COLO668 (cell line): ENCODE results near the gene SLC38A10.
A peak's percentile ranks its signal among the peaks of the same experiment; 100 is the strongest.
"Not testable (repeated sequence)": the region's sequence is repeated elsewhere in the genome, so short reads cannot be mapped to it uniquely, and the experiment has no call there.

ENCODE experiments used
- DNase-seq: peaks from one replicate; lab custom pipeline; 2025; ENCODE audit not compliant: unreplicated experiment; lab: John Stamatoyannopoulos, UW

SLC38A10 gene

DNA sequence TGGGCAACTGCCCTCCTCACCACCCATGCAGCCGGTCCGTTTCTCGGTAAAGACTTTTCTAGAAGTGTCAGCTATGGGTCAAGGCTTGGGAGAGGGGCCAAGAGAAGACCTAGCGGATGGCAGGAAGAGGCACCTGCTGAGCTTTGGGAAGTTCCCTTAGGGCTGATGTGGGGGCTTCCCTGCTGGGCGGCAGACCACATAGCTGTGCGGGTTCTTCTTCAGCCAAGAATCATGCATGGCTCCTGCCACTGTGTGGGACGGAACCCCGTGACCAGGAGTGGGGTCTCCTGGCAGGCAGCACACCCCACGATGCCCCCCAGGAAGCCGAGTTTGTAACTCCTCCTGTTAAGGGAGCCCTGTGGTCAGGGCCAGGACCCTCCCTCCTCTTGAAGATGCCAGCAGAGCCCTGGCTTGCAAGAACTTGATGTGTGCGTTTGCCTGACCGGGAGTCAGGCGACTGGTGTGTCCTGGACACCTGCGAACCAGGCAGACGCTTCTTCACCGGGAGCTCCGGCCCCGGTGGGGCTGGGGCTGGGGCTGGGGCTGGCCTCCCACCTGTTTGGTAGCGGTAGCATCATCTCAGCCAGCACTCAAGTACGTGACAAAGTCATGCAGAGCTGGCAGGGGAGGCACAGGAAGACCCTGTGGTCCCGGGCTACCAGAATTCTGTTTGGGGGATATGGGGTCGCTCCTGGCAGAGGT, 17.7 kb upstream of the SLC38A10 start:
- no peak for DNase-seq

- DNase-seq, result no peak
Observed at GRCh38 chr17:81311946-81312345, 16.8 kb upstream of the SLC38A10 start.

DNA sequence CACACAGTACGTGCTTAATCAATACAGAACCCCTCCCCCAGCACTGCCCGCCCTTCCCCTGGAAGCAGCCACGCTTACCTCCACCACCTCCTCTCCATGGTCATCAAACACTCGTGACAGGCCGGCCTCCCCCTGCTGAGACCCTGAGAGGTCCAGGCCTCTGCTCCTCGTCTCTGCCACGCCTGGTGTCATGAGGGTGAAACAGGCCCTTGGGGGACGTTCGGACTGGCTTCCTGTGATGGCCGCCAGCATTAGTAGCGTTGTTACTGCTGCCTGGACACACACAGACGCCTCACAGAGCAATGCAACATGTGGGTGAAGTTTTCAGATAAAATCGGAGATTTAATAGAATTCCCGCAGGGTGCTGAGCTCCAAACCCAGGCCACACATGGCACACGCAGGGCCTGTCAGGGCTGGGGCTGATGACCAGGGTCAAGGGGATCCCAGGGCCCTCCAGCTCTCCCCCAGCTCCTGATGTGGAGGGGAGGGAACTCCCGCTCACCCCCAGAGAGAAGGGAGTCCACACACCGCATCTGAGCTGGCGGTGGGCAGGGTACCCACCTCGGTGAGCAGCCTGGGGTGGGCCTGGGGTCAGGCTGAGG, 15.9 kb upstream of the SLC38A10 start:
- no peak for DNase-seq

GRCh38 chr17:81309859-81310839, 15.0 kb upstream of the SLC38A10 start:
- DNase-seq, result no peak

- peak; percentile 61 for DNase-seq
Observed at GRCh38 chr17:81309140-81309858, 14.2 kb upstream of the SLC38A10 start.

GRCh38 chr17:81308784-81309139, 13.7 kb upstream of the SLC38A10 start:
- not testable (repeated sequence) for DNase-seq

- no peak for DNase-seq
Observed at GRCh38 chr17:81307636-81308560, 12.8 kb upstream of the SLC38A10 start.

GRCh38 chr17:81306898-81307510, 11.9 kb upstream of the SLC38A10 start:
- DNase-seq, result peak; percentile 12

- DNase-seq, result peak; percentile 39
Observed at GRCh38 chr17:81306491-81306890, 11.4 kb upstream of the SLC38A10 start.

DNA sequence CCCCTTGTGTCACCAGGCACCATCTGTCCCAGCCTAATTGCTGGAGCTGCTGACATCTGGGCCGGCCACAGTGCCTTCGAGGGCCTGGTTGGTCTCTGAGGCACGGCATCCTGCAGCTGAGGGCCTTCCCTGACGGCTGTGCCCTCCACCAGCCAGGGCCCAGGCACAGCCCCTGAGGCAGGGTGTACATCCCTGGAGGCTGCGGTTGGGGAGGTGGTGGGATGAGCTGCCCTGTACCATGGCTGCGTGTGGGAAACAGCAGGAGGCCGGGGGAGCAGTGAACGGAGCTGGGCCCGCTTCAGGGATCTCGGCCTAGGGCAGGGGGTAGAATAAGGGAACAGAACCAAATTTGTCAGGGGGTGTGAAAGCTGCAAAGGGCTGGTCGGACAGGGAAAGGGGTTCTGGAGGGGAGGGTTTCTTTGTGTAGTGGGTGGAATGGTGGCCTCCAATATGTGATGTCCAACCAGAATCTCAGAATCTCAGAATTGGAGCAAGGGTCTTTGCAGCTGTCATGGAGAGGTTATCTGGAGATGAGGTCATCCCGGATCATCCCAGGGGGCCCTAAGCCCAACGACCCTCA, 10.0 kb upstream of the SLC38A10 start:
- DNase-seq, result no peak

GRCh38 chr17:81304196-81305015, 9.3 kb upstream of the SLC38A10 start:
- no peak for DNase-seq

GRCh38 chr17:81303385-81303784, 8.3 kb upstream of the SLC38A10 start:
- DNase-seq, result no peak

- peak; percentile 46 for DNase-seq
Observed at GRCh38 chr17:81302861-81303333, 7.8 kb upstream of the SLC38A10 start.

DNA sequence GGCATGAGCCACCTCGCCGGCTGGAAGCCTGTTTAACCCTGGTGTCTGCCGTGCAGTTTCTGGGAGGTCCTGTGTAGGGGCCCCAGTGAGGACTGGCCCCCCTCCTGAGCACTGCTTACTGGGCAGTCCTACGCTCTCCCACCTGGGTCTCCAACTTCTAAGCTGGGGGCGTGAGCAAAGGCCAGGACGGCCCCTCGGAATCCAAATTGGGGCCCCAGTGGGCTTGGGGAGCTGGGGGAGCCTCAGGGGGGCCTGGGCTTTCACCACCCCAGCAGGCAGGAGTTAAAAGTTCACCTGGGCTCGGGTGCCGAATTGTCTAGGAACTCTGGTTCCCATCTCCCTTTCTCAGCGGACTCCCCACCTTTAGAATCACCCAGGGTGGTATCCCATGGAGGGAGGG, 7.2 kb upstream of the SLC38A10 start:
- DNase-seq, result no peak

GRCh38 chr17:81301195-81302144, 6.4 kb upstream of the SLC38A10 start:
- no peak for DNase-seq

- no peak for DNase-seq
Observed at GRCh38 chr17:81300586-81301155, 5.6 kb upstream of the SLC38A10 start.
